H9 (cell line): ENCODE results near the gene CDK5. TPM values are rescaled to one million over a fixed set of nuclear protein-coding genes. Genes with fewer than 3 reads are reported as not detected.

Source experiments
- DNase-seq: peaks from one replicate; pipeline ENCODE4 v3.0.0-alpha.2; 2017
- H2AFZ ChIP-seq: one replicate; pipeline ENCODE4 v1.6.1; 2013; ENCODE audit warnings: mild to moderate bottlenecking, low read length, control low read depth, moderate library complexity
- H2AK5ac ChIP-seq: 2 replicates; pipeline ENCODE4 v1.6.1; 2013; ENCODE audit warnings: low read length, control low read depth, mixed read lengths; ENCODE audit not compliant: insufficient read length
- H2BK120ac ChIP-seq: one replicate; pipeline ENCODE4 v1.6.1; 2013; ENCODE audit warnings: low read depth, mild to moderate bottlenecking, low read length, control low read depth, inconsistent platforms; ENCODE audit not compliant: poor library complexity, severe bottlenecking
- H2BK12ac ChIP-seq: 2 replicates; pipeline ENCODE4 v1.6.1; 2013; ENCODE audit warnings: low read length, control low read depth, mixed read lengths, low read depth; ENCODE audit not compliant: insufficient read length
- H2BK15ac ChIP-seq: 2 replicates; pipeline ENCODE4 v1.6.1; 2013; ENCODE audit warnings: low read depth, low read length, control low read depth
- H2BK20ac ChIP-seq: one replicate; pipeline ENCODE4 v1.6.1; 2013; ENCODE audit warnings: low read depth, mild to moderate bottlenecking, low read length, control low read depth, inconsistent platforms; ENCODE audit not compliant: poor library complexity, severe bottlenecking
- H2BK5ac ChIP-seq: 2 replicates; pipeline ENCODE4 v1.6.1; 2013; ENCODE audit warnings: low read length, control low read depth, mixed read lengths; ENCODE audit not compliant: insufficient read length
- H3K14ac ChIP-seq: 2 replicates; pipeline ENCODE4 v1.6.1; 2013; ENCODE audit warnings: low read length, control low read depth; ENCODE audit not compliant: insufficient read depth
- H3K18ac ChIP-seq: 2 replicates; pipeline ENCODE4 v1.6.1; 2013; ENCODE audit warnings: low read depth, mild to moderate bottlenecking, mixed read lengths, low read length, control low read depth; ENCODE audit not compliant: insufficient read length
- H3K23ac ChIP-seq: 2 replicates; pipeline ENCODE4 v1.6.1; 2013; ENCODE audit warnings: low read length, control low read depth, mixed read lengths, low read depth; ENCODE audit not compliant: insufficient read length
- H3K23me2 ChIP-seq: 2 replicates; pipeline ENCODE4 v1.6.1; 2013; ENCODE audit warnings: low read depth, mild to moderate bottlenecking, mixed read lengths, low read length, control low read depth; ENCODE audit not compliant: insufficient read length, poor library complexity, severe bottlenecking
- H3K27ac ChIP-seq: 2 replicates; pipeline ENCODE4 v1.5.1; 2013; ENCODE audit warnings: low read length, control low read depth, mixed read lengths, low read depth; ENCODE audit not compliant: insufficient read length
- H3K27me3 ChIP-seq: 2 replicates; pipeline ENCODE4 v1.6.1; 2013; ENCODE audit warnings: low read length, control low read depth, inconsistent platforms; ENCODE audit not compliant: insufficient read depth
- H3K4ac ChIP-seq: 2 replicates; pipeline ENCODE4 v1.6.1; 2013; ENCODE audit warnings: low read depth, mild to moderate bottlenecking, control low read depth, inconsistent platforms, low read length, moderate library complexity
- H3K4me1 ChIP-seq: 2 replicates; pipeline ENCODE4 v1.6.1; 2013; ENCODE audit warnings: low read length, control low read depth, inconsistent platforms; ENCODE audit not compliant: insufficient read depth
- H3K4me2 ChIP-seq: 2 replicates; pipeline ENCODE4 v1.6.1; 2013; ENCODE audit warnings: low read length, control low read depth, mixed read lengths; ENCODE audit not compliant: insufficient read length, insufficient read depth
- H3K56ac ChIP-seq: 2 replicates; pipeline ENCODE4 v1.6.1; 2013; ENCODE audit warnings: low read depth, mild to moderate bottlenecking, mixed read lengths, low read length, control low read depth; ENCODE audit not compliant: insufficient read length
- H3K79me1 ChIP-seq: 2 replicates; pipeline ENCODE4 v1.6.1; 2013; ENCODE audit warnings: low read depth, mild to moderate bottlenecking, moderate library complexity, low read length, control low read depth, inconsistent platforms; ENCODE audit not compliant: insufficient read depth, poor library complexity, severe bottlenecking
- H3K79me2 ChIP-seq: 2 replicates; pipeline ENCODE4 v1.6.1; 2013; ENCODE audit warnings: low read length, control low read depth, inconsistent platforms; ENCODE audit not compliant: insufficient read depth
- H3K9ac ChIP-seq: 2 replicates; pipeline ENCODE4 v1.6.1; 2013; ENCODE audit warnings: low read length, control low read depth, mixed read lengths; ENCODE audit not compliant: insufficient read length; ENCODE audit errors: extremely low read depth
- H3K9me3 ChIP-seq: one replicate; pipeline ENCODE4 v1.6.1; 2013; ENCODE audit warnings: low read depth, low read length, inconsistent platforms; ENCODE audit not compliant: control insufficient read depth
- H3T11ph ChIP-seq: one replicate; pipeline ENCODE4 v1.6.1; 2013; ENCODE audit warnings: mild to moderate bottlenecking, low read length, control low read depth, inconsistent platforms
- H4K20me1 ChIP-seq: one replicate; pipeline ENCODE4 v1.6.1; 2013; ENCODE audit not compliant: control insufficient read depth, insufficient read length, insufficient read depth
- H4K5ac ChIP-seq: 2 replicates; pipeline ENCODE4 v1.6.1; 2013; ENCODE audit warnings: low read depth, mild to moderate bottlenecking, mixed read lengths, low read length, control low read depth; ENCODE audit not compliant: insufficient read length
- H4K8ac ChIP-seq: replicated peaks from 2 replicates; pipeline ENCODE4 v1.6.1; 2013; ENCODE audit warnings: low read length, control low read depth, mixed read lengths, low read depth; ENCODE audit not compliant: insufficient read length
- H4K91ac ChIP-seq: 2 replicates; pipeline ENCODE4 v1.6.1; 2013; ENCODE audit warnings: low read depth, mild to moderate bottlenecking, moderate library complexity, mixed read lengths, low read length, control low read depth; ENCODE audit not compliant: insufficient read length
- H3K27ac Mint-ChIP-seq, 3 experiments: 2 replicates in 2 of 3; 3 replicates in 1 of 3; pipeline ENCODE4 v1.8.0; 2020 to 2021; ENCODE audit warnings: mixed read lengths in 3 of 3, mild to moderate bottlenecking in 1 of 3, moderate library complexity in 1 of 3
- H3K27me3 Mint-ChIP-seq: 2 replicates; pipeline ENCODE4 v1.8.0; 2021; ENCODE audit warnings: low read depth, mild to moderate bottlenecking, moderate library complexity, mixed read lengths
- H3K36me3 Mint-ChIP-seq, 3 experiments: 2 replicates in 2 of 3; 3 replicates in 1 of 3; pipeline ENCODE4 v1.8.0; 2020 to 2021; ENCODE audit warnings: low read depth in 3 of 3, mixed read lengths in 3 of 3; ENCODE audit not compliant: insufficient read depth in 1 of 3
- H3K4me1 Mint-ChIP-seq, 2 experiments: 2 replicates each; pipeline ENCODE4 v1.8.0; 2020; ENCODE audit warnings: mixed read lengths in 2 of 2
- H3K4me3 Mint-ChIP-seq, 2 experiments: 2 replicates in 1 of 2; 3 replicates in 1 of 2; pipeline ENCODE4 v1.8.0; 2020 to 2021; ENCODE audit warnings: mild to moderate bottlenecking in 2 of 2, mixed read lengths in 2 of 2, moderate library complexity in 1 of 2
- H3K9me3 Mint-ChIP-seq, 2 experiments: 2 replicates in 1 of 2; 3 replicates in 1 of 2; pipeline ENCODE4 v1.8.0; 2020; ENCODE audit warnings: mild to moderate bottlenecking in 2 of 2, mixed read lengths in 2 of 2, moderate library complexity in 1 of 2
- WGBS: extraction: QIAGEN DNeasy Blood & Tissue Kit; methylation state at CpG from one replicate; pipeline ENCODE4 v1.1.7; 2013; ENCODE audit warnings: missing lambda C conversion rate, low lambda C conversion rate, mixed read lengths; ENCODE audit not compliant: insufficient read length; ENCODE audit errors: extremely low coverage; 5-methylcytosine and 5-hydroxymethylcytosine counted together
- total RNA-seq: library from RNA; stranded (reverse); gene quantifications from 2 replicates; pipeline ENCODE4 v1.2.1, GENCODE V29; 2021
- TF ChIP-seq, protein P1 (sequence below): fragments of 200-600 bp; sonication (generic); conservative IDR thresholded peaks from 3 replicates; pipeline ENCODE4 v1.8.0; 2021; ENCODE audit warnings: antibody characterized with exemption, mild to moderate bottlenecking

CDK5 gene
- total RNA-seq, 1 experiment from 2014 or later = 19.9 TPM

DNA sequence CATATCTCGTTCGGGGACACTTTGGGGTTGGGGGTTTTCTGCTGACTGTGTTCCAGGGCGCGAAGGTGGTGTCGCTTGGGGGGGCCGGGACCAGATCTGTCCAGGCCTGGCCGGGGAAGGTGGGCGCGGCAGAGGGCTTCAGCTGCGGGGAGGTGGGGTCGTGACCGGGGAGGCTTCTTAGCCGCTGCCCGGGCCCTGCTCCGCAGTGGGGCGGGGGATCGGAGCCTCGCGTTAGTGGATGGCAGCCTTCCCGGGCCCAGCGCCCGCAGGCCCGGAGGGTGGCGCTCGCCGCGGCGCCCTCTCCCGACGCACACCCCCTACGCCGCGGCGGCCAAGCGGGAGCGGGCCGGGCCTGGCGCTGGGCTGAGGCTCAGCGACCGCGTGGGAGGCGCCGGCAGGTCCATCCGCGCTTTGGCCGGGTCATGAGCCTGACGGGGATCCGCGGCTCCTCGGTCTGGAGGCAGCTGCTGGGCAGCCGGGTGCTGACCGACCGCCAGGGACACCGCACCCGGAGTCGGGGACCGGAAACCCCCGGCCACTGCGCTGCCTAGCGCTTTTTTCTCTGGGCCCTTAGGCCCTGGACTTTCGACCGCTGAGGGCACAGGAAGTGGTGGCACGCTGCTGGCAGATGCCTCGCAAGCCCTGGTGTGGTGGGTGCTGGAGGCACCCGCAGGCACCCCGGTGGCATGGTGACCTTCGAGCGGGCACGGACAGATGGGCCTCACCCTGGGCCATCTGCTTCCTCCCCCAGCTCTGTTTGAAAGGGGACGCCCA lies 29.7 kb upstream of the CDK5 start:
- Mint-ChIP-seq H3K27me3 (peaks cover 15% of the 10 kb centered on the region), H3K27ac (peak overlapping the region in 1 of 3 experiments; percentile 75; a peak in 1 of 7 replicates), H3K36me3 (peaks cover 0 to 18% (median 3%) of the 10 kb centered on the region in 3 experiments; a peak in 5 of 7 replicates), H3K4me3 (peak overlapping the region; percentile 84 to 93), H3K4me1 (peaks cover 43 to 44% of the 10 kb centered on the region in 2 experiments), H3K9me3 (no peaks in the 10 kb centered on the region; a peak in 1 of 5 replicates)
- Histone ChIP-seq H3K27me3 (no peaks in the 10 kb centered on the region; the same call in 1 of the 2 replicates), H2BK12ac (no peak overlapping the region), H3K27ac (no peak overlapping the region), H3K23ac (no peak overlapping the region), H3K9ac (peak overlapping the region; percentile 29), H3K4ac (no peak overlapping the region), H4K20me1 (no peaks in the 10 kb centered on the region), H4K8ac (no peak overlapping the region), H3K9me3 (no peaks in the 10 kb centered on the region), H3K56ac (no peak overlapping the region), H3K79me2 (peaks cover 8% of the 10 kb centered on the region; the same call in 1 of the 2 replicates), H2AK5ac (no peak overlapping the region), H3K79me1 (peaks cover 4% of the 10 kb centered on the region), H2BK15ac (no peak overlapping the region), H4K5ac (no peak overlapping the region), H3K14ac (peak overlapping the region; percentile 78), H3T11ph (no peak overlapping the region), H2BK20ac (no peak overlapping the region), H3K4me2 (peak overlapping the region; percentile 47), H3K18ac (no peak overlapping the region), H2AFZ (no peak overlapping the region), H4K91ac (no peak overlapping the region), H3K4me1 (peaks cover 2% of the 10 kb centered on the region; the same call in 1 of the 2 replicates), H2BK5ac (no peak overlapping the region), H2BK120ac (no peak overlapping the region), H3K23me2 (peaks cover 20% of the 10 kb centered on the region)
- DNase-seq = no peak
- WGBS = no CpG with 5 or more reads among the region's 70 CpGs
- TF ChIP-seq, protein P1, sequence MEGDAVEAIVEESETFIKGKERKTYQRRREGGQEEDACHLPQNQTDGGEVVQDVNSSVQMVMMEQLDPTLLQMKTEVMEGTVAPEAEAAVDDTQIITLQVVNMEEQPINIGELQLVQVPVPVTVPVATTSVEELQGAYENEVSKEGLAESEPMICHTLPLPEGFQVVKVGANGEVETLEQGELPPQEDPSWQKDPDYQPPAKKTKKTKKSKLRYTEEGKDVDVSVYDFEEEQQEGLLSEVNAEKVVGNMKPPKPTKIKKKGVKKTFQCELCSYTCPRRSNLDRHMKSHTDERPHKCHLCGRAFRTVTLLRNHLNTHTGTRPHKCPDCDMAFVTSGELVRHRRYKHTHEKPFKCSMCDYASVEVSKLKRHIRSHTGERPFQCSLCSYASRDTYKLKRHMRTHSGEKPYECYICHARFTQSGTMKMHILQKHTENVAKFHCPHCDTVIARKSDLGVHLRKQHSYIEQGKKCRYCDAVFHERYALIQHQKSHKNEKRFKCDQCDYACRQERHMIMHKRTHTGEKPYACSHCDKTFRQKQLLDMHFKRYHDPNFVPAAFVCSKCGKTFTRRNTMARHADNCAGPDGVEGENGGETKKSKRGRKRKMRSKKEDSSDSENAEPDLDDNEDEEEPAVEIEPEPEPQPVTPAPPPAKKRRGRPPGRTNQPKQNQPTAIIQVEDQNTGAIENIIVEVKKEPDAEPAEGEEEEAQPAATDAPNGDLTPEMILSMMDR = peak; percentile 43
